ENCODE data around the gene A2M.
"Not testable (repeated sequence)": the region's sequence is repeated elsewhere in the genome, so short reads cannot be mapped to it uniquely, and the experiment has no call there.

A2M gene

DNA sequence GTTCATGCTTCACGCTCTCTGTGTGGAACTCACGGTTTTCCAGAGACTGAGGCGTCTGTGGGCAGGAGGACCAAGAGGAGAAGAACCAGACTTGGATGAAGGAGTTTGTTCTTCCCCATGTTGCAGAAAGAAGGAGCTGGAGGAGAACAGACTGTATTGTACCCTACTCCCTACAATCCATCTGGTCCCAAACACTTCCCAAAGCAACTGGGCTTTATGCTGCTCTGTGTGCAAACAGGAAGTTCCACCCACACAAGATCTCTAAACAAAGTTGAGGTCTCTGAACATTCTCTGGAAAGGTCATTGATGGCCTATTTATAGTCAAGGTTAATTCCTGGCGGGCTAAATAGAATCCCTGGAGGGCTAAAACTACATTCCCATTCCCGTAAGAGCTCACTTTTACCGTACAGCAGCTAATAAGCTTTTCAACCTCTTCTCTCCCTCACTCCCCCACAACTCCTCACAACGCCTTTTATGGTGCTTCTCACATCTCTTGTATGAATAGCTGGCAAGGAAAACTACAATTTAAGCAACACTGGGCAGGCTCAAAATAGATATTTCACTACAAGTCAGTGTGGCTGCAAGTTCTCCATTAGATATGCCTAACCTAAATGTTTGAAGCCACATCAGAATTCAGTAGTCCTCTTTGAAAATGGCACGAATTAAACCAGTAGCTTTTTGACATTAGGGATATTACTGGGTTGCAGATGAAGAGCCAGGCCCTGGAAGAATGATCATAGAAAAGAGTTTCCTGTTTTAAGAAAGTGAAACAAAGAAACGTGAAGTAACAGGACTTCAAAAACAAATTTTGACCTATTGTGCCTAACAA lies at the start of gene A2M:
Gene A2M, minus strand, starts transcription at position 189 of the 829 bp plus-strand sequence. Its CDS starts 70 bp downstream, at position 119.
- DNase-seq = no peak

DNA sequence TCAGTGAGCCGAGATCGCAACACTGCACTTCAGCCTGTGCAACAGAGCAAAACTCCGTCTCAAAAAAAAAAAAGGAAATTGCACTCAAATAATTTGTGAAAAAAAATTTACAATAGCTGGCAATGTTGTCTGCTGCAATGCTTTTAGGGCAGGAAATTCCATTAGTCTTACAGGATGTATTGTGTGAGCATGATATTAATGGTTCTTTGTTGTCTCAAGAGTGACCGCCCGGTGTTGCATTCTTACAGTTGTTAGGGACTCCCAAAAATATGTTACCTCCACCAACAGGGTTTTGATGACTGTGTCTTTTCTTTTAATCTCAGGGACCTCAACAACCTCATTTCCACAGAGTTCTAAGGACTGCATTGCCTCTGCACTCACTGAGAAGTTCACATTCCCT lies 47.7 kb upstream of the A2M start:
- DNase-seq = no peak

DNA sequence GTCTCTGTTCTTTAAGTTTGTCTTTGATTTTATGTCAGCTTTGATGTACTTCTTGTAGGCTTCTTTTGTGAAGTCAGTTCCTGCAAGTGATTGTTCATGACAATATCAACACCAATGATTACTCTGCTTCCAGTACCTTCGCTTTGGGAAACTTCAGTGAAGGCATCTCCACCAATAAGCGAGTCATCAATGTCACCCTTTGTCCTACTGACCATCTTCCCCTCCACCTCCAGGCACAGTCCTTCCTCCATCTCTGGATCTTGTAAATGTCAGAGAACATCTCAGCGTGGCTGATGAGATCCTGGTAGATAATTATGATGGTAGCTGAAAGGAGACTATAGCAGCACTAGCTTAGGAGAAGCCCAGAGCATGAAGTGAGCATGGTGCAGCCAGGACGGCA lies 40.4 kb upstream of the A2M start:
- DNase-seq = no peak

GRCh38 chr12:9149372-9149771 lies 33.7 kb upstream of the A2M start:
- no peak for DNase-seq

GRCh38 chr12:9148926-9149325 lies 33.2 kb upstream of the A2M start:
- DNase-seq = no peak

- DNase-seq = no peak
These were observed 31.7 kb upstream of the A2M start for GRCh38 chr12:9147461-9147860.

DNA sequence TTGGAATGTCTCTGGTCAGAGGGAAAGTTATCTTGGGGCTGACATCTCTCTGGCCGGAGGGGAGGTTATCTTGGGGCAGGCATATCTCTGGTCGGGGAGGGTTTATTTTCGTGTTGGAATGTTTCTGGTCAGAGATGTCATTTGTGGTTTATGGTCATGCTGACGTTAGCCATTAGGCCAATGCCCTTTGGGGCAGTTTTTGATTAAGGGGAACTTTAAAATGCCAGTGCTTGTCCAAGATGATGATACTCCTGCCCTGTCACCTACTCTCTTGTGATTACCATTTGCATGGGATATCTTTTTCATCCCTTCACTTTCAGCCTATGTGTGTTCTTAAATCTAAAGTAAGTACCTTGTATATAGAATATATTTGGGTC lies 29.0 kb upstream of the A2M start:
- DNase-seq = no peak

DNA sequence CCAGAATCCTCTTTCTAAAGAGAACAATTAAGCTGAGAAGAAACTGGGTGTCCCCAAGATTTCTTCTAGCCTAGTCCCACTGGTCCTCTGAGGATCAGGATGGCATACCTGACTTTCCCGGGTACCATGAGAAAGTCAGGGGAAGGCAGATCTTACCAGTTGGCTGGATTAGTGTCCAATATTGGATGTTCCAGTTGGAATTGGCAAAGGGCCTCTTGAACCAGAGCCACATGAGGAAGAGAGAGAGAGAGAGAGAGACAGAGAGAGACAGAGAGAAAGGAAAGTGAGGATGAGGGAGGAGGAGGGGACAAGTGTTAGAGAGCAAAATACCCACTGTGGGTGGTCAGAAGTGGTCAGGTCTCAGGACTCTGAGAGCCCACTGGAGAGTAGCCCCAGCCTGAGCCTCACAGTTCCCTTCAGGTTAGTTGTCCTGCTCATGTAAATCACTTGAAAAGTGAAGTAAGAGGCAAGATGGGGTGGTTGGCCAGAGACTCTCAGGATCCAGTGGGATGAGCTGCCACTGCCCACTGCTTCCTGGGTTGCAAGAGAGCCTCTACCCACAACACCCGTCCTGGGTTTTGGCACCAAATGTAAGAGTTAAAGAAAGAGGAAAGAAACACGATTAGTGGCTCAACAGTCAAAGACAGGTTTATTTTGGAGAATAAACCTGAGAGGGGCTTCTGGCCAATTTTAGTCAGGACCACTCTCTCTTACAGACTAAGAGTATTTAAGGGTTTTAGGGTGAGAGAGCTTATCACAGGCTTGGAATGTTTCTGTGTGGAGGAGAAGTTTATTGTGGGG lies 28.4 kb upstream of the A2M start:
- DNase-seq = no peak

- DNase-seq = no peak
These were observed 27.4 kb upstream of the A2M start for GRCh38 chr12:9143137-9143536.

GRCh38 chr12:9139588-9140290 lies 24.0 kb upstream of the A2M start:
- DNase-seq = not testable (repeated sequence)

DNA sequence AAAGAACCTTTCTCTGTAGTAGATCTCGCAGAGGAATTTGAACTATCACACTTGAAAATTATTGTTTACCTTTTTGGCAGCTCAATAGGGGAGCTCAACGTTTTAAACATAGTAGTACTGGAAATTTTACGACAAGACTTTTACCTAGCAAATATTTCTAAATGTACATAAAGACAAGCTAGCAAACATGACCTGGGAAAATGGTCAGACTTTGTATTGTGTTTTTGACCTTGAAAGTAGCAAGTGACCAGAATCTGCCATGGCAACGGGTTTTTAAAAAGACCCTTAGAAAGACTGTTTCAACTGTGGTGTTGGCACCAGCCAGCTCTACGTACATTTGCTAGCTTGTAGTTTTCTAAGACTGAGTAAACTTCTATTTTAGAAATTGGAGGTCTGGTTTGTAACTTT lies 20.2 kb upstream of the A2M start:
- no peak for DNase-seq

GRCh38 chr12:9134981-9135628 lies 19.4 kb upstream of the A2M start:
- DNase-seq = no peak

DNA sequence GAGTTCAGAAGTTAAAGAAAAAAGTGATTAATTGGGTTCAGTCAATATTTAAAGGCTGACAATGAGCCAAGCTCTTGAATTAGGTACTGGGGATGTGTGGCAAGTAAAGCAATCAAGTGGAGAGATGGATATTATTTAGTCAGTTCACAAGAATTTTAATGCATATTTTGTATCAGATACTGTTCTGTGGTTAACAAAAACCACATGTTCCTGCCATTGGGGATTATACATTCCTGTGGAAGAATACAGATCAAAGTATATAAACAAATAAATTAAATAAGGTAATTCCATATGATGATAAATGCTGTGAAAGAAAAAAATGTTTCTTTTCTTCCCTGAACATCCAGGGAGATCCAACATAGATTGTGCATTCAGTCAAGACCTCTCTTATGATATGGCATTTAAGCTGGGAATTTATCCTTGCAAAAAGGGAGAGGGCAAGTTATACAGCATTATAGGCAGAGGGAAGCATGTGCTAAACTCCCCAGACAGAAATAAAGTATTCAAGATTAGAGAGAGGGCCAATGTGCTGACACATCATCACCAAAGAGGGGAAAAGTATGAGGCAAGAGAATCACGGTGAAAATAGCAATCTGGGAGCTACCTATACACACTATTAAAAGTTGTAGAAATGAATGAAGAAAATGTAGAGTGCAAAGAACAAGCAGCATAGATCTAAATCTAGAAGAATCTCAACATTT lies 17.6 kb upstream of the A2M start:
- no peak for DNase-seq

- DNase-seq = no peak
These were observed 16.4 kb upstream of the A2M start for GRCh38 chr12:9132008-9132535.

DNA sequence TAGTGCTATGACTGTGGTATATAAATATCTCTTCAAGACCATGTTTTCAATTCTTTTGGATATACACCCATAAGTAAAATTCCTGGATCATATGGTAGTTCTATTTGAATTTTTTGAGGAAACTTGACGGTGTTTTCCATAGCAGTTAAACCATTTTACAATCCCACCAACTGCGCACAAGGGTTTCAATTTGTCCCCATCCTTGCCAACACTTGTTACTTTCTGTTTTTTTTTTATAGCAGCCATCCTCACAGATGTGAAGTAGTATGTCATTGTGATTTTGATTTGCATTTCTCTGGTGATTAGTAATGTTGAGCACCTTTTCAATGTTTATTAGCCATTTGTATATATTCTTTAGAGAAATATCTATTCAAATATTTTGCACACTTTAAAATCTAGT lies 14.5 kb upstream of the A2M start:
- DNase-seq = no peak

DNA sequence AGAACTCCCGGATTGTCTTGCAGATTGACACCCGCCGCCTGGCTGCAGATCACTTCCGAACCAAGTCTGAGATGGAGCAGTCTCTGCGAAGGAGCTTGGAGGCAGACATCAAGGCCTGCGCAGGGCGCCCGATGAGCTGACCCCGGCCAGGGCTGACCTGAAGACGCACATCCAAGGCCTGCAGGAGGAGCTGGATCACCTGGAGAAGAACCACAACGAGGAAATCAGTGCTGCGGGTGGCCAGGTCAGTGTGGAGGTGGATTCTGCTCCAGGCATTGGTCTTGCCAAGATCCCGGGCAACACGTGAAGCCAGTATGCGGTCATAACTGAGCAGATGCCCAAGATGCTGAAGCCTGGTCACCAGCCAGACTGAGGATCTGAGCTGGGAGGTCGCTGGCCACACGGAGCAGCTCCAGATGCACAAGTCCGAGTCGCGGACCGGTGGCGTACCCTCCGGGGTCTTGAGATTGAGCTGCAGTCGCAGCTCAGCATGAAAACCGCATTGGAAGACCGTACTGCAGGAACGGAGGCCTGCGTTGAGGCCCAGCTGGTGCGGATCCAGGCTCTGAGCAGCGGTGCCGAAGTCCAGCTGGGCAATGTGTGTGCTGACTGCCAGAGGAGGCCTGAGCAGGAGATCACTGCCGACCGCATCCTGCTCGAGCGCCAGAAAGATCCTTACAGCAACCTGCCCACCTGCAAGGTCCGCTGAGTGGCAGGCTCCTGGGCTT lies 12.4 kb upstream of the A2M start:
- DNase-seq = no peak

DNA sequence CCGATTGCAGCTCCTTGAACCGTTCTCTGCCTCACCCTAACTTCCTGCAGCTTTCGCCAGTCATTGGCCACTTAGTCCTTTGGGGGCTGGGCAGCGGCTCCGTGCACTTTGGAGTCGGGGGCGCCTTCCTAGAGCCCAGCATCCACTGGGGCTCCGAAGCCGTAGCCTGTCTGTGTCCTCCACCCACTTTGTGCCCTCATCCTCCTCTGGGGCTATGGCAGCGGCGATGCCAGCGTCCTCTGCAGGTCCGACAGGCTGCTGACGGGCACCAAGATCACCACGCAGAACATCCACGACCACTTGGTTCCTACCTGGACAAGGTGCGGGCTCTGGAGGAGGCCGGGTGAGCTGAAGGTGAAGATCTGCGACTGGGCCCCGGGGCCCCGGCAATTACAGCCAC lies 11.8 kb upstream of the A2M start:
- no peak for DNase-seq

- DNase-seq = peak; percentile 27
These were observed 8.8 kb upstream of the A2M start for GRCh38 chr12:9124383-9125031.

DNA sequence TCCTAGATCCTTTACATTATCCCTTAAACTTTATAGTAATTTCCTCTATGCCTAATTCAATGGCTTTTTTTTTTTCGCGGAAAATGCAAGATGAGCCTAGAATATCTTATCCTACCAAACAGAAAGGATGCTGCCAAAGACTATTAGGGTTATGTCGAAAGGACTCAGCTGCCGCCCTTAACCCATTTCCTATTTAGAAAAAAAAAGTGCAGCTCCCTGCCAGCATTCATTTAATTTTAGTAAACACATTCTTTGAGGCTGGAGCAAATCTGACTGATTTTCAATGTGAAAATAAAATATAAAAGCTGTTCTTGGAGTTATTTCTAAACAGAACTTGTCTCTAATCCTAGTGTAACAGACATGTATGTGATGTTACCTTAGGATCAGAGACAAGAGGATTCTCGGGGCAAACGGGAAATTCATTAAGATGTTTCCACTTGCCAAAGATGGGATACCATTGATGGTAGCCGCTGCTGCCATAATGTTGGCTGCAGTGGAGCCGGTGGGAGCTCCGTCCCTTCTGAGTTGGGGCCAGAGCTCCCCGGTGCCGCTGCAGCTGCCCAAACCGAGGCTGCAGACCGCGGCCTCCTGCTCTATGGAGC lies 8.2 kb upstream of the A2M start:
- DNase-seq = no peak

- no peak for DNase-seq
These were observed 6.4 kb upstream of the A2M start for GRCh38 chr12:9122091-9122609.

Data from NCI-H1105 (cell line).